ENCODE results near the gene SNURF.
A peak's percentile ranks its signal among the peaks of the same experiment; 100 is the strongest.
"Not testable (repeated sequence)": the region's sequence is repeated elsewhere in the genome, so short reads cannot be mapped to it uniquely, and the experiment has no call there.

SNURF gene, protein sequence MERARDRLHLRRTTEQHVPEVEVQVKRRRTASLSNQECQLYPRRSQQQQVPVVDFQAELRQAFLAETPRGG

DNA sequence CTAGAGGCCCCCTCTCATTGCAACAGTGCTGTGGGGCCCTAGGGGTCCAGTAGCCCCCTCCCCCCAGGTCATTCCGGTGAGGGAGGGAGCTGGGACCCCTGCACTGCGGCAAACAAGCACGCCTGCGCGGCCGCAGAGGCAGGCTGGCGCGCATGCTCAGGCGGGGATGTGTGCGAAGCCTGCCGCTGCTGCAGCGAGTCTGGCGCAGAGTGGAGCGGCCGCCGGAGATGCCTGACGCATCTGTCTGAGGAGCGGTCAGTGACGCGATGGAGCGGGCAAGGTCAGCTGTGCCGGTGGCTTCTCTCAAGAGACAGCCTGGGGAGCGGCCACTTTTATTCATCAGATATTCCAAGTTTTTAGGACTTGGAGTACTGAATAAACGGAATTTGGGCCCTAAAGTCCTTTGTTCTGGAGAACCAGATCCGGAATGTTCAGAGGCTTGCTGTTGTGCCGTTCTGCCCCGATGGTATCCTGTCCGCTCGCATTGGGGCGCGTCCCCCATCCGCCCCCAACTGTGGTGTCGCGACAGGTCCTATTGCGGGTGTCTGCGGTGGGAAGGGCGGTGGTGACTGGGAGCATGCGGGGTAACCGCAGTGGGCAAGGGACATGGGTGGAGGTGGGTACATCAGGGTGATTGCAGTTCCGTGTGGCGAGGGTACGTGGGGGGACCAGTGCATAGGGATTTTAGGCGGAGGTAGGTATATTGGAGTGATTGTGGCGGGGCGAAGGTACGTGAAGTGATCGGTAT lies at the start of gene SNURF, which contains the start of gene SNRPN:
Gene SNURF, plus strand, starts transcription at position 205 of the 748 bp plus-strand sequence. Its CDS starts 62 bp downstream, at position 267.
Gene SNRPN, plus strand, starts transcription at position 205 of the 748 bp plus-strand sequence. CDS start 19,467 bp downstream, outside the sequence.
- Mint-ChIP-seq H3K27me3 (no peaks in the 10 kb centered on the region), H3K9me3 (ENCODE audit: low read depth) (peaks cover 4% of the 10 kb centered on the region), H3K4me3 (peak within 1 kb of the TSS; percentile 89), H3K4me1 (ENCODE audit: low read depth) (peaks cover 9% of the 10 kb centered on the region), H3K36me3 (peaks cover 3% of the 10 kb centered on the region), H3K27ac (peak within 1 kb of the TSS; percentile 93)

DNA sequence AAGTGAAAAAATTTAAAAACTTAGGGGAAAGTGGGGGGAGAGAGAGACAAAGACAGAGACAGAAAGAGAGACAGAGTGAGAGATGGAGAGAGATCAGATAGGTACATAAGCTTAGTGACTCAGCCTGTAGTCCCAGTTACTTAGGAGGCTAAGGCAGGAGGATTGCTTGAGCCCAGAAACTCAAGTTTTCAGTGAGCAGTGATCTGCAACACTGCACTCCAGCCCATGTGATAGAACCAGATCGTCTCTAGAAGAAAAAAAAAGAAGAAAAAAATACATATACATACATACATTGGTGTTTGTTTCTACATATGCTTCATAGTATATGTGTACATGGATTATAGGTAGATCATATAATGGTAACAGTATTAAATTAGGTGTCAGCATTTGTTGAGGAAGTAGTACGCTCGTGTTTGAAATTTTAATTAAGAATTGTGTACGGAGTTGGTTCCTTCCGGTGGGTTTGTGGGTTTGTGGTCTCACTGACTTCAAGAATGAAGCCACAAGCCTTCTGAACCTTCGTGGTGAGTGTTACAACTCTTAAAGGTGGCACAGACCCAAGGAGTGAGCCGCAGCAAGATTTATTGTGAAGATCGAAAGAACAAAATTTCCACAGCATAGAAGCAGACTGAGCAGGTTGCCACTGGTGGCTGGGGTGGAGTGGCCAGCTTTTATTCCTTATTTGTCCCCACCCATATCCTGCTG lies 38.3 kb upstream of the SNURF start:
- no peak overlapping the region for H3K27ac Mint-ChIP-seq
- no peaks in the 10 kb centered on the region for H3K36me3 Mint-ChIP-seq
- peaks cover 4% of the 10 kb centered on the region for H3K4me1 Mint-ChIP-seq (ENCODE audit: low read depth)
- peaks cover 15% of the 10 kb centered on the region for H3K9me3 Mint-ChIP-seq (ENCODE audit: low read depth)
- no peaks in the 10 kb centered on the region for H3K27me3 Mint-ChIP-seq
- H3K4me3 Mint-ChIP-seq, result no peak overlapping the region

DNA sequence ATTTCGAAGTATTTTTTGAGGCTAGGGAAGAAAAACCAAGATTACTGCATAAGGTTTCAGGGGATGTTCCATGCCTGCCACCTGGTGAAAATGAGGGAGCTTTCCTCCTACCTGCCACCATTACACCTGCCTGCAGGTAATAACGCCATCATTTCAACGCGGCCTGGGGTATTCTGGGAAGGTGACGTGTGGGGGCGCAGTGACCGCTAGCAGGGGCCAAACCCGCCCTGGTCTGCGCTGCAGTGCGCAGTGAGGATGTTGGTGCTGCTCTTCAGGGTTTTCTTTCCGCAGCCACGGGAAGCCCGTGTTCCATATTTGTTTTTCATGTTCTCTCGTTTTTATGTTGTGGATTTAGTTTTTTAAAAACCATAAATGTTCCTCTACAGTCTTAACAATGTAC lies 37.4 kb upstream of the SNURF start:
- Mint-ChIP-seq H3K9me3 (ENCODE audit: low read depth) (peaks cover 14% of the 10 kb centered on the region), H3K4me1 (ENCODE audit: low read depth) (peaks cover 4% of the 10 kb centered on the region), H3K4me3 (no peak overlapping the region), H3K27ac (no peak overlapping the region), H3K36me3 (no peaks in the 10 kb centered on the region), H3K27me3 (no peaks in the 10 kb centered on the region)

DNA sequence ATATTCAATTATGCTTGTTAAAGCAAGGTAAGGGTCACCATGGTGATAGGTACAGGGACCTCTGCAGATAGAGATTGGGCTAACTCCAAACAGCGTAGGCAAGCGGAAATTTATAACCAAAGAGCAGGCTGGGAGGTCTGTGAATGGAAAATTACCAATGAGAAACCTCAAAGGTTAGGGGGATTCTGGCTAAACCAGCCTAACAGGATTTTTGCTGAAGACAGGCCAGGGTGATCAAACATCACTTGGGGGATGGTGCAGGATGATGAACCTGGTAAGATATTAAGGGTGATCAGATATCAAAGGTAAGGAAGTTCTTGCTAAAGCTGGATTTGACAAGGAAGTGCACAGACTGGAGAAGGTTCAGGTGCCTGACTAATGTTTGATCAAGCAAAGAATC lies 35.3 kb upstream of the SNURF start:
- Mint-ChIP-seq H3K9me3 (ENCODE audit: low read depth) (peaks cover 15% of the 10 kb centered on the region), H3K4me1 (ENCODE audit: low read depth) (peaks cover 4% of the 10 kb centered on the region), H3K27ac (no peak overlapping the region), H3K27me3 (no peaks in the 10 kb centered on the region), H3K36me3 (no peaks in the 10 kb centered on the region), H3K4me3 (no peak overlapping the region)

DNA sequence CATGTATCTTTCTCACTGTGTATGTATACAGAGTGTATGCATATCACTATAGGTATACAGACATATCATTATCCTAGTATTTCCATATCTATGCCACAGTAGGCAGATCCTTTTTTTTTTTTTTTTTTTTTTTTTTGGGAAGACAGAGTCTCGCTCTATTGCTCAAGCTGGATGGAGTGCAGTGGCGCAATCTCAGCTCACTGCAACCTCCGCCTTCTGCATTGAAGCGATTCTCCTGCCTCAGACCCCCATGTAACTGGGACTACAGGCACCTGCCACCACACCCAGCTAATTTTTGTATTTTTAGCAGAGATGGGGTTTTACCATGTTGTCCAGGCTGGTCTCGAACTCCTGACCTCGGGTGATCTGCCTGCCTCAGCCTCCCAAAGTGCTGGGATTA lies 32.0 kb upstream of the SNURF start:
- not testable (repeated sequence) for H3K4me1 Mint-ChIP-seq (ENCODE audit: low read depth); H3K36me3 Mint-ChIP-seq; H3K27ac Mint-ChIP-seq; H3K4me3 Mint-ChIP-seq; H3K27me3 Mint-ChIP-seq
- peaks cover 13% of the 10 kb centered on the region for H3K9me3 Mint-ChIP-seq (ENCODE audit: low read depth)

DNA sequence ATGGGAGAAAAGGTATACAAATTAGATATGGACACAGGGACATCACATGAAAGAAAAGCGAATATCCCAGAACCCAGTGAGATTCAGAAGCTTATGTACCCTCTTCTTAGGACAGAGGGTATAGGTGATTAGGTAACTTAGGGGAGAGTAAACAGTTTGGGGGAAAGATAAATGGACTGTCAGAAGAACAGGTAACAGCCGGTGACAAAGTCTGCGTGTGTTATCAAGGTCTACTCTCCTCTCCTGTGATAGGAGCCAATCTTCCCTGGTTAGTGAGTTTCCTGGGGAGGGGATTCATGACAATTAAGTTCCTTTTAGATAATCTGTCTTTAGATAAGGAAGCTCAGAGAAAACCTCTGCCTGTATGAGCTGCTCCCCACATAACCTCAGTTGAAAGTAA lies 30.6 kb upstream of the SNURF start:
- Mint-ChIP-seq H3K4me1 (ENCODE audit: low read depth) (no peaks in the 10 kb centered on the region), H3K27me3 (no peaks in the 10 kb centered on the region), H3K9me3 (ENCODE audit: low read depth) (peaks cover 19% of the 10 kb centered on the region), H3K27ac (no peak overlapping the region), H3K4me3 (no peak overlapping the region), H3K36me3 (peaks cover 6% of the 10 kb centered on the region)

DNA sequence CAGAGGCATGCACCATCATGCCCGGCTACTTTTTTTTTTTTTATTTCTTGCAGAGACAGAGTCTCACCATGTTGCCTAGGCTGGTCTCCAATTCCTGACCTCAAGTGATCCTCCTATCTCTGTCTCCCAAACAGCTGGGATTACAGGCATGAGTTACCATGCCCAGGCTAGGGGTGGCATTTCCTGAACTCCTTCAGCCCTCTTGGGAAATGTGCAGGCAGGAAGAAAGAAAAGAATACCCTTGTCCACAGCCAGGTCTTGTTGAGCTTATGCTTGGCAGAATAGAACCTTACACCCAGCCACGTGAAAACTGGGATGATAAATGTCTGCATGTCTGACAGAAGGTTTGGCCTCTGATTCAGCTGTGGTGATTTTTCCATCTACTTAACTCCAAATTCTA lies 30.2 kb upstream of the SNURF start:
- no peaks in the 10 kb centered on the region for H3K4me1 Mint-ChIP-seq (ENCODE audit: low read depth)
- no peaks in the 10 kb centered on the region for H3K27me3 Mint-ChIP-seq
- H3K27ac Mint-ChIP-seq, result no peak overlapping the region
- no peak overlapping the region for H3K4me3 Mint-ChIP-seq
- H3K36me3 Mint-ChIP-seq, result peaks cover 6% of the 10 kb centered on the region
- H3K9me3 Mint-ChIP-seq (ENCODE audit: low read depth), result peaks cover 19% of the 10 kb centered on the region

DNA sequence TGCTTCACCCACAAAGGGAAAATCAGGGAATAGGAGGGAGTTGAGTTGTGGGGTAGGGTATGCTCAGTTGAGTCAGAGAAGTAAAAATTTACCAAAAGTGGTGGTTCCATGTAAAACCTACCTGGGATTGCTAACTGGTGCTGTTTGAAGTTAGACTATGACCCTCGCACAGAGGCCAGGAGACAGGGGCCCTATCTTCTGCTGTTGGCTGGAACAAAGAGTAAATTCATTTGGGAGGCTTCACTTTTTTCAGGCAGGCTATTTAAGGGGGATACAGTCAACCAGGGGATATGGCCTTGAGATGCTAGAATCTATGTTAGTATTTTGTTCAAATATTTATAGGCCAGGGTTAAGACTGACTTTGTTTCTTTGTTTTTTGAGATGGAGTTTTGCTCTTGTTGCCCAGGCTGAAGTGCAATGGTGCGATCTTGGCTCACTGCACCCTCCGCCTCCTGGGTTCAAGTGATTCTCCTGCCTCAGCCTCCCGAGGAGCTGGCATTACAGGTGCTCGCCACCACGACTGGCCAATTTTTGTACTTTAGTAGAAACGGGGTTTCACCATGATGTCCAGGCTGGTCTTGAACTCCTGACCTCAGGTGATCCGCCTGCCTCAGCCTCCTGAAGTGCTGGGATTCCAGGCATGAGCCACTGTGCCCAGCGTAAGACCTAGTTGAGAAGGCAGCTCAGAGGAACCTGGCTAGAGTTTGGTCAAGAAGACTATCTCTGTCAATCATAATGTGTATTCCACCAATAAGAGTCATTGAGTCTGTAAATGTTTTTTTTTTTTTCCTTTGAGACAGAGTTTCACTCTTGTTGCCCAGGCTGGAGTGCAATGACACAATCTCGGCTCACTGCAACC lies 22.7 kb upstream of the SNURF start:
- not testable (repeated sequence) for H3K27ac Mint-ChIP-seq; H3K4me1 Mint-ChIP-seq (ENCODE audit: low read depth)

DNA sequence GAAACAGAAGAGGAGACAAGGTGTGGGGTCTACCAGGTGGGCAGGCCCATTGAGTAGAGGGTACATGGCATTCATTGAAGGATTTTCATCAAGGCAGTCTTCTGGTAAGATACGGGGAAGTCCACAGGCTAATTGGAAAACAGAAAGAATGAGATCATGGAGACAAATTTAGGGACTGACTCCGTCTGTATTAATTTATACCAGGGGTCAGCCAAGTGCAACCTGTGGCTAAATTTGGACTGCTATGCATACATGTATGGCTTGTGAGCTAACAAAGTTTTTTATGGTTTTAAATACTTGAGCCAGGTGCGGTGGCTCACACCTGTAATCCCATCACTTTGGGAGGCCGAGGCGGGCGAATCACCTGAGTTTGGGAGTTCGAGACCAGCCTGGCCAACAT lies 21.1 kb upstream of the SNURF start:
- Mint-ChIP-seq H3K4me3 (no peak overlapping the region), H3K27ac (no peak overlapping the region), H3K36me3 (no peaks in the 10 kb centered on the region), H3K9me3 (ENCODE audit: low read depth) (peaks cover 21% of the 10 kb centered on the region), H3K4me1 (ENCODE audit: low read depth) (no peaks in the 10 kb centered on the region), H3K27me3 (no peaks in the 10 kb centered on the region)

More for the DNA sequence above, 22.7 kb upstream of the SNURF start:
- H3K9me3 Mint-ChIP-seq (ENCODE audit: low read depth), result peaks cover 22% of the 10 kb centered on the region
- not testable (repeated sequence) for H3K36me3 Mint-ChIP-seq, H3K4me3 Mint-ChIP-seq, H3K27me3 Mint-ChIP-seq

DNA sequence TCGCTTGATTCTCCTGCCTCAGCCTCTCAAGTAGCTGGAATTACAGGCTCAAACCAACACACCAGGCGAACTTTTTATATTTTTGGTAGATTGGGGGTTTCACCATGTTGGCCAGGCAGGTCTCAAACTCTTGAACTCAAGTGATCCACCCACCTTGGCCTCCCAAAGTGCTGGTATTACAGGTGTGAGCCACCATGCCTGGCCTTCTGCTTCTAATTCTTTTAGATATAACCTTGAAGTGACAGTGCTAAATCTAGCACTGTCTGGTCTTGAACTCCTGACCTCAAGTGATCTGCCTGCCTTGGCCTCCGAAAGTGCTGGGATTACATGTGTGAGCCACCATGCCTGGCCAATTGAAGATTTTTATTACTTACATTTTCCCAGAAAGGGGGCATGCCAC lies 16.6 kb upstream of the SNURF start:
- not testable (repeated sequence) for H3K4me1 Mint-ChIP-seq (ENCODE audit: low read depth); H3K4me3 Mint-ChIP-seq; H3K27me3 Mint-ChIP-seq; H3K36me3 Mint-ChIP-seq; H3K27ac Mint-ChIP-seq
- H3K9me3 Mint-ChIP-seq (ENCODE audit: low read depth), result peaks cover 25% of the 10 kb centered on the region

DNA sequence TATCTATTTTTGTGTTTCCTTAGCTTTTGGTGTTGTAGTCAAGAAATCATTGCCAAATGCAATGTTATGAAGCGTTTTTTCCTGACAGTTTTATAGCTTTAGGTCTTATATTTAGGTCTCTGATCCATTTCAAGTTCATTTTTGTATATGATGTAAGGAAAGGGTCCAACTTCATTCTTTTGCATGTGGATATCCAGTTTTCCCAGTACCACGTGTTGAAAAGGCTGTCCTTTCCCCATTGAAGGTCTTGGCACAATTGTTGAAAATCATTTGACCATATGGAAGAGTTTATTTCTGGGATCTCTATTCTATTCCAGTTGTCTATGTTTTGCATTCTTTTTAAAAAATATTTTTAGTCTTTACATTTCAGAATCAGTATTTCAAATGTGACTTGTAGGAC lies 14.6 kb upstream of the SNURF start:
- Mint-ChIP-seq H3K4me1 (ENCODE audit: low read depth) (no peaks in the 10 kb centered on the region), H3K27ac (no peak overlapping the region), H3K4me3 (no peak overlapping the region), H3K27me3 (no peaks in the 10 kb centered on the region), H3K36me3 (peaks cover 3% of the 10 kb centered on the region), H3K9me3 (ENCODE audit: low read depth) (peaks cover 21% of the 10 kb centered on the region)

DNA sequence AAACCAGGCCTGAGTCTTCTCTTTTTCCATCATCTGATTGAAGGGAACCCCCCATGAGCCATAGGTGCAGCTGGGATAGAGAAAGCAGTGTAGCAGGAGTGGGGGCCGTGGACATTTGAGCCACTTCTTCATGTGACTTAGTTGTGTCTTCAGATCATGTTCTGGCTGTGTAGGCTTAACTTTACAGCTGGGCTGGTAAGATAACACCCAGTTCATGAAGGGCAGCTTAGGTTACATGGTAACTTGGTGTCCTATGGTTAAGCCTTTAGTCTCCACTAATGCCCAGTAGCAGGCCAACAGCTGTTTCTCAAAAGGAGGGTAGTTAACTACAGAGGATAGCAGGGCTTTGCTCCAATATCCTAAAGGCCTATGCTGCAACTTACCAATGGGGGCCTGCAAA lies 11.4 kb upstream of the SNURF start:
- Mint-ChIP-seq H3K27me3 (no peaks in the 10 kb centered on the region), H3K36me3 (peaks cover 3% of the 10 kb centered on the region), H3K4me3 (no peak overlapping the region), H3K9me3 (ENCODE audit: low read depth) (peaks cover 13% of the 10 kb centered on the region), H3K4me1 (ENCODE audit: low read depth) (no peaks in the 10 kb centered on the region), H3K27ac (no peak overlapping the region)

DNA sequence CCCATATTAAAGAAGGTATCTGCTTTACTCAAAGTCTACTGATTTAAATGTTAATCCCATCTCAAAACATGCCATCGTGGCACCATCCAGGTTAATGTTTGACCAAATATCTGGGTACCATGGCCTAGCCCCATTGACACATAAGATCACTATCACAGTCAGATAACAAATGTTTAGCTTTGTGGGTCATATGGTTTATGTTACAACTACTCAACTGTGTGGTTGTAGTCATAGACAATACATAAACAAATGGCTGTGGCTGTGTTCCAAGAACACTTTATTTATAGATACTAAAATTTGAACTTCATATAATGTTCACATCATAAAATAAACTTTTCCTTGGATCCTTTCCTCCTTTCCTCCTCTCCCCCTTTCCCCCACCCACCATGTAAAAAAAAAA lies 9.8 kb upstream of the SNURF start:
- Mint-ChIP-seq H3K4me1 (ENCODE audit: low read depth) (no peaks in the 10 kb centered on the region), H3K27ac (no peak overlapping the region), H3K9me3 (ENCODE audit: low read depth) (peaks cover 10% of the 10 kb centered on the region), H3K4me3 (no peak overlapping the region), H3K27me3 (no peaks in the 10 kb centered on the region), H3K36me3 (peaks cover 3% of the 10 kb centered on the region)

DNA sequence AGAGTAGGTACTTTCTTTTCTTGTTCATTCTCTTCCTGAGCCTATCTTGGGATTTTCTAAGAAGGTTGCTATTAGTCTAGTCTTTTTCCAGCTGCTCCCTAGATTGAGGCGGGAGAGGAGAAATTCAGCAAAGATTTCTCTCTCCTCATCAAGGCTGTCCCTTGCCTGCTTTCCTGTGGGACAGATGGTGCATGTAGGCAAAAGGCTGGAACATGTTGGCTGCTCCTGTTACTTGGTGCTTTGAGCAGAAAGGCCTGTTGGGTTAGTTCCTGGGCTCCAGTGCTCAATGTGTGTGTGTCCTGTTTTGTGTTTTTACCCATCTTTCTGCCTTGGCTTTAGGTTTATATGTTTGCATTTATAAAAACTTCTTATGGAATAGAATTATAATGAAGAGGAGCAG lies 9.1 kb upstream of the SNURF start:
- H3K27ac Mint-ChIP-seq, result no peak overlapping the region
- H3K27me3 Mint-ChIP-seq, result no peaks in the 10 kb centered on the region
- H3K36me3 Mint-ChIP-seq, result peaks cover 3% of the 10 kb centered on the region
- H3K4me1 Mint-ChIP-seq (ENCODE audit: low read depth), result no peaks in the 10 kb centered on the region
- H3K4me3 Mint-ChIP-seq, result no peak overlapping the region
- peaks cover 4% of the 10 kb centered on the region for H3K9me3 Mint-ChIP-seq (ENCODE audit: low read depth)

DNA sequence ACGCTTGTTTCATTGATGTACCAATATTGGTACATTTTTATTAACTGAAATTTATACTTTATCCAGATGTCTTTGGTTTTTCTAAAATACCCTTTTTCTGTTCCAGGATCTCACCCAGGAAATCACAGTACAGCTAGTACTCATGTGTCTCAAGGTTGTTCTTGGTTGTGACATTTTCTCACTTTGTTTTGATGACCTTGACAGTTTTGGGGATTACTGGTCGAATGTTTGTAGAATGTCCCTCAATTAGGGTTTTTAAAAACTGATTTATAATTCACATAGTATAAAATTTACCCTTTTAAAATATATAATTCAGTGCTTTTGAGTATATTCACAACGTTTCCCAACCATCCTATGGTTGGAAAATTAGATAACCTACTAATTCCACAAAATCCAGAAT lies 6.3 kb upstream of the SNURF start:
- H3K27ac Mint-ChIP-seq, result no peak overlapping the region
- H3K4me3 Mint-ChIP-seq, result no peak overlapping the region
- H3K4me1 Mint-ChIP-seq (ENCODE audit: low read depth), result no peaks in the 10 kb centered on the region
- H3K27me3 Mint-ChIP-seq, result no peaks in the 10 kb centered on the region
- no peaks in the 10 kb centered on the region for H3K36me3 Mint-ChIP-seq
- H3K9me3 Mint-ChIP-seq (ENCODE audit: low read depth), result peaks cover 4% of the 10 kb centered on the region
